Stomach (tissue), 4 donors: ENCODE data around the gene GMDS.

Experiments
- CTCF ChIP-seq, 7 experiments: fragments of 450-650 bp in 4 of 7; fragments of 200-600 bp in 3 of 7; sonication (generic) in 3 of 7; IDR thresholded peaks; one replicate each; pipeline ENCODE4 v1.5.1; 2016 to 2019; ENCODE audit warnings: antibody characterized with exemption in 7 of 7, control low read depth in 2 of 7, mild to moderate bottlenecking in 1 of 7
- EP300 ChIP-seq: sonication (generic); formaldehyde crosslinking; IDR thresholded peaks from one replicate; pipeline ENCODE4 v1.6.1; 2017; ENCODE audit warnings: antibody characterized with exemption
- POLR2A ChIP-seq, 4 donors: fragments of 450-650 bp; IDR thresholded peaks; one replicate each; pipeline ENCODE4 v1.6.1; 2016; ENCODE audit warnings: antibody characterized with exemption in 4 of 4, control low read depth in 2 of 4, mild to moderate bottlenecking in 1 of 4, moderate library complexity in 1 of 4
- POLR2AphosphoS5 ChIP-seq, 3 donors: sonication (generic); formaldehyde crosslinking; IDR thresholded peaks; one replicate each; pipeline ENCODE4 v1.6.1; 2016; ENCODE audit warnings: antibody characterized with exemption in 3 of 3

GRCh38 chr6:1709234-1709641, 536.2 kb downstream of the GMDS start:
- no peak for TF ChIP-seq EP300
- TF ChIP-seq CTCF (IDR thresholded peaks at IDR 0.05), result no peak
- no peak for TF ChIP-seq POLR2A (IDR thresholded peaks at IDR 0.05)
- no peak for TF ChIP-seq POLR2AphosphoS5 (IDR thresholded peaks at IDR 0.05)
